ENCODE data around the gene PCDHA10. TPM values are rescaled to one million over a fixed set of nuclear protein-coding genes. Genes with fewer than 3 reads are reported as not detected.

PCDHA10 gene
- 0.07 and 0.27 TPM in 2 replicates for total RNA-seq

GRCh38 chr5:140855772-140856674 lies at the start of gene PCDHA10:
TSS of gene PCDHA10 (plus strand) at chr5:140855897. CDS start at chr5:140856049, 152 bp downstream.

GRCh38 chr5:140806834-140807775 lies 48.6 kb upstream of the PCDHA10 start, which contains the start of gene PCDHA4:
TSS of gene PCDHA4 (plus strand) at chr5:140807068.

GRCh38 chr5:140821375-140822280 lies 34.1 kb upstream of the PCDHA10 start, which contains the start of gene PCDHA5:
TSS of gene PCDHA5 (plus strand) at chr5:140821613.

GRCh38 chr5:140827704-140828361 lies 27.9 kb upstream of the PCDHA10 start, which contains the start of gene PCDHA6:
TSS of gene PCDHA6 (plus strand) at chr5:140827960. CDS start at chr5:140828092, 132 bp downstream.

GRCh38 chr5:140833993-140834392 lies 21.7 kb upstream of the PCDHA10 start, which contains the start of gene PCDHA7:
TSS of gene PCDHA7 (plus strand) at chr5:140834269. CDS start at chr5:140834384, 115 bp downstream.

GRCh38 chr5:140840978-140841962 lies 14.4 kb upstream of the PCDHA10 start, which contains the start of gene PCDHA8:
TSS of gene PCDHA8 (plus strand) at chr5:140841187. CDS start at chr5:140841322, 135 bp downstream.

GRCh38 chr5:140848139-140849102 lies 7.3 kb upstream of the PCDHA10 start, which contains the start of gene PCDHA9:
TSS of gene PCDHA9 (plus strand) at chr5:140848382. CDS start at chr5:140848496, 114 bp downstream.

GRCh38 chr5:140868721-140869554 lies 13.2 kb downstream of the PCDHA10 start, which contains the start of gene PCDHA11:
TSS of gene PCDHA11 (plus strand) at chr5:140868957. CDS start at chr5:140869104, 147 bp downstream.

GRCh38 chr5:140875085-140876065 lies 19.7 kb downstream of the PCDHA10 start, which contains the start of gene PCDHA12:
TSS of gene PCDHA12 (plus strand) at chr5:140875308. CDS start at chr5:140875473, 165 bp downstream.

GRCh38 chr5:140881889-140882590 lies 26.3 kb downstream of the PCDHA10 start, which contains the start of gene PCDHA13:
TSS of gene PCDHA13 (plus strand) at chr5:140882124. CDS start at chr5:140882269, 145 bp downstream.

Other genes starting within 250 kb of the PCDHA10 start
- 0.14 and 0.40 TPM in 2 replicates for gene CD14, start 222.7 kb upstream of the PCDHA10 start, total RNA-seq
- gene TMCO6, start 216.4 kb upstream of the PCDHA10 start, total RNA-seq: 21.3 and 49.0 TPM in 2 replicates
- gene NDUFA2, start 208.3 kb upstream of the PCDHA10 start, total RNA-seq: 30.3 and 31.0 TPM in 2 replicates
- 105 and 117 TPM in 2 replicates for gene IK, start 208.1 kb upstream of the PCDHA10 start, total RNA-seq
- 25.3 and 26.6 TPM in 2 replicates for gene WDR55, start 191.0 kb upstream of the PCDHA10 start, total RNA-seq
- 0.43 and 0.53 TPM in 2 replicates for gene DND1, start 182.3 kb upstream of the PCDHA10 start, total RNA-seq
- gene HARS1, start 164.5 kb upstream of the PCDHA10 start, total RNA-seq: 72.0 and 73.0 TPM in 2 replicates
- gene HARS2, start 164.4 kb upstream of the PCDHA10 start, total RNA-seq: 33.2 and 34.8 TPM in 2 replicates
- 33.0 and 40.3 TPM in 2 replicates for gene ZMAT2, start 155.4 kb upstream of the PCDHA10 start, total RNA-seq
- gene PCDHA1, start 69.8 kb upstream of the PCDHA10 start, total RNA-seq: not detected in 2 replicates
- gene PCDHA2, start 61.0 kb upstream of the PCDHA10 start, total RNA-seq: under 0.01 TPM in 1 of 2 replicates, not detected in the other
- gene PCDHA3, start 54.8 kb upstream of the PCDHA10 start, total RNA-seq: 0.13 and 0.14 TPM in 2 replicates
- gene PCDHA4, start 48.8 kb upstream of the PCDHA10 start, total RNA-seq: 0.22 and 0.27 TPM in 2 replicates
- gene PCDHA5, start 34.3 kb upstream of the PCDHA10 start, total RNA-seq: under 0.01 and 0.07 TPM in 2 replicates
- gene PCDHA6, start 27.9 kb upstream of the PCDHA10 start, total RNA-seq: 0.13 and 0.22 TPM in 2 replicates
- gene PCDHA7, start 21.6 kb upstream of the PCDHA10 start, total RNA-seq: 0.07 and 0.40 TPM in 2 replicates
- gene PCDHA8, start 14.7 kb upstream of the PCDHA10 start, total RNA-seq: under 0.01 TPM in 2 replicates
- under 0.01 and 0.07 TPM in 2 replicates for gene PCDHA9, start 7.5 kb upstream of the PCDHA10 start, total RNA-seq
- gene PCDHA11, start 13.1 kb downstream of the PCDHA10 start, total RNA-seq: under 0.01 TPM in 1 of 2 replicates, not detected in the other
- under 0.01 TPM in 1 of 2 replicates, not detected in the other for gene PCDHA12, start 19.4 kb downstream of the PCDHA10 start, total RNA-seq
- gene PCDHA13, start 26.2 kb downstream of the PCDHA10 start, total RNA-seq: not detected in 2 replicates
- under 0.01 TPM in 1 of 2 replicates, not detected in the other for gene PCDHAC1, start 70.4 kb downstream of the PCDHA10 start, total RNA-seq
- 1.8 and 3.3 TPM in 2 replicates for gene PCDHAC2, start 110.6 kb downstream of the PCDHA10 start, total RNA-seq
- not detected in 2 replicates for gene PCDHB1, start 195.5 kb downstream of the PCDHA10 start, total RNA-seq
- gene PCDHB2, start 238.7 kb downstream of the PCDHA10 start, total RNA-seq: 0.66 and 0.72 TPM in 2 replicates
- 0.14 and 0.27 TPM in 2 replicates for gene PCDHB3, start 244.6 kb downstream of the PCDHA10 start, total RNA-seq